ENCODE data around the gene SF3B1.
"Not testable (repeated sequence)": the region's sequence is repeated elsewhere in the genome, so short reads cannot be mapped to it uniquely, and the experiment has no call there.

The SF3B1 gene

DNA sequence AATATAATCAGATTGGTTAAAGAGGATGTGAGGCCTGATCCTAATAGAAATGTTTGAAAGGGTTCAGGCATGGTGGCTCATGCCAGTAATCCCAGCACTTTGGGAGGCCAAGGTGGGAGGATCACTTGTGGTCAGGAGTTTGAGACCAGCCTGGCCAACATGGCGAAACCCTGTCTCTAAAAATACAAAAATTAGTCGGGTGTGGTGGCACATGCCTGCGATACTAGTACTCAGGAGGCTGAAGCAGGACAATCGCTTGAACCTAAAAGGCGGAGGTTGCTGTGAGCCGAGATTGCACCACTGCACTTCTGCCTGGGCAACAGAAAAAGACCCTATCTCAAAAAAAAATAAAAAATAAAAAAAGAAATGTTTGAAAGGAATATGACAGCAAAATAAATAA is 2.3 kb downstream of the SF3B1 start:
- DNase-seq = not testable (repeated sequence)

DNA sequence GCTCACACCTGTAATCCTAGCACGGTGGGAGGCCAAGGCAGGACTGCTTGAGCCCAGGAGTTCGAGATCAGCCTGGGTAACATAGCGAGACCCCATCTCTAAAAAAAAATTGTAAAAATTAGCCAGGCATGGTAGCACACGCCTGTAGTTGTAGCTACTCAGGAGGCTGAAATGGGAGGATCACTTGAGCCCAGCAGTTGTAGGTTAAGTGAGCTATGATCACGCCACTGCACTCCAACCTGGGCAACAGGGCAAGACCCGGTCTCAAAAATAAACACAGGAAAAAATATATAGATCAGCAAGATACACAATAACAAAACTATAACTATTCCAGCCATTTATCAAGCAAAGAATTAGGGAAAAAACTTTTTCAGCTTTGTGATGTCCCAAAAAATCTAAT is 3.0 kb downstream of the SF3B1 start:
- DNase-seq = no peak

DNA sequence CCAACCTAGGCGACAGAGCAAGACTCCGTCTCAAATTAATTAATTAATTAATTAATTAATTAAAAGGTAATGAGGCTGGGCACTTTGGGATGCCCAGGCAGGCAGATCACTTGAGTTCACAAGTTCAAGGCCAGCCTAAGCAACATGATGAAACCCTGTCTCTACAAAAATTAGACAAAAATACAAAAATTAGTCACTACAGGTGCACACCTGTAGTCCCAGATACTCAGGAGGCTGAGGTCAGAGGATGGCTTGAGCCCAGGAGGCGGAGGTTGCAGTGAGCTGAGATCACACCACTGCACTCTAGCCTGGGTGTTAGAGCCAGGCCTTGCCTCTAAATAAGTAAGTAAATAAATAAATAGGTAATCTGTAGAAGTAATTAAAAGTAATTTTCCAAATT is 6.8 kb downstream of the SF3B1 start:
- DNase-seq = no peak

DNA sequence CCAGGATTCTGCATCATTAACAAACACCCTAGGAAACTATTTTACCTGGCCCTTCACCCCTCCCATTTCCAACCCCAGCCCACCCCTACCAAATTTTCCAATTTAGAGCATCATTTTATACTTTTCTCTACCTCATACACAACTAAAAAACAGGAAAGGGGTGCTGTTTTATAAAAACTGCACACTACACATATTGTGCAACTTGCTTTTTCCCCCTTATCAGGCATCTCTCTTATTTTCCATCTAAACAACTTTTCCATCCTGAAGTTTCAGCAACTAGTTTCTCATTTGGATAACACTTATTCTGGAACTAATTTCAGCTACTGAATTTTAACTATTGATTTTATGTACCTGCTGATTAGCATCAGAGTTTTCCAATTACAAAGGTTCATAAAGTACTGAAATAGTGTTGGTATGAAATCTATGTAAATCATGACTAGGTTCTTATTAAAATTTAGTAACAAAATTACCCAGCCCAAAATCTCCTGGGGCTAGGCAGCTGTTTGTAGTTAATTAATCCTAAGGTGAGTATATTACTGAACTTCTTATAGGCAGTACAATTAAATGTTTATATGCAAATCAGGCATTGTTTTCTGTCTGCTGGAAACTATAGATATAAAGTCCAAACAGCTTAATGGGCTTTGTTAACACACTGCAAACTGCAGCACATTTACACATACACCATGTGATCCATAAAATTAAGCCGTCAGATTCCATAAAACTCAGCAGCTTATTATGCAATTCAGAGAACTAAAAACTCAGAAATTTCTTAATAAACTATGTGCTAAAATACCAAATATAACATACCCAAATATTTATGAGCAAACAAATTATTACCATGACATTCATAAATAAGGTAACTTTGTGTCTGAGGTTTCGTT is 7.9 kb downstream of the SF3B1 start:
- no peak for DNase-seq

DNA sequence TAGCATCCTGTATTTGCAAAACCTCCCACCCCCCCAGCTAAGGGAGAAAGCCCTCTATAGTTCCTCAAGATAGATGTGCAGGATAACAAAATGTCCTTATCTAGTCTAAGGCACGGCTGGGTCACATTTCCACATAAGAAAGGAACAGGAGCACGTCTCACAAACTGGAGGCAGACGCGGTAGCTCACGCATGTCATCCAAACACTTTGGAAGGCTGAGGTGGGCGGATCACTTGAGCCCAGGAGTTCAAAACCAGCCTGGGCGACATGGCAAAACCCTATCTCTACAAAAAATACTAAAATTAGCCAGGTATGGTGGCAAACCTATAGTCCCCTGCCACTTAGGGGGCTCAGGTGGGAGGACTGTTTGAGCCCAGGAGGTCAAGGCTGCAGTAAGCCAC is 9.3 kb downstream of the SF3B1 start:
- DNase-seq = no peak

DNA sequence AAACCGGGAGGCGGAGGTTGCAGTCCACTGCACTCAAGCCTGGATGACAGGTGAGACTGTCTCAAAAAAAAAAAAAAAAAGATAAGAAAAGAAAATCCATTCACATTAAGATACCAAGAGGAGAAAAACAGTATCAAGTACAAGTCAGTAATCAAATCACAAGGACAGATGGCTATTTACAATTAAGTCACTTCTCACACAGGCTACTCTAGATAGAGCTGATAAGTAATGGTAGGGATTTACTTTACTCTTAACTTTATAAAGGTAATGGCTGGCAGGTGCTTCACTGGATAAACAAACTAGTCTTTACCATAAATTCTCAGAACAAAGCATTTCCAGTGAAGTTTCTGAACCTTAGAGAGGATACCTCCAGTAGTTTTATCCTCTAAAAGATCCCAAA is 11.5 kb downstream of the SF3B1 start:
- DNase-seq = no peak

DNA sequence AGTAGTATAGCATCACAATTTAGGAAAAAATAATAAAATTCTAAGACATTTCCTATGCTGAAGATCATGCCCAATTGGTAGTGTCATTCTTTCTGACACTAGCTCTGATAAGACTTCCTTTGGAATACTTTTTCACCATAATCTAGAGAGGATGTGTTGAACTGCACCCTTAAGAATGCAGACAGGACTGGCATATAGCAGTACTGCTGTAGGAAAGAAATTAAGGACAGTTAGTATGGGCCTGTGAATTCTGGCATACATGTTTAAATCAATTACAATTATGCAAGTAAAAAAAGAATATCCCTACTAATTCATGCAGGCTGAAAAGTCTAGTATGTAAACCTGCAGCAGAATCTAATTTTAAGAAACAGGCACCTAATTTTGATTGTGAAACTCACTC is 15.4 kb downstream of the SF3B1 start:
- DNase-seq = no peak

DNA sequence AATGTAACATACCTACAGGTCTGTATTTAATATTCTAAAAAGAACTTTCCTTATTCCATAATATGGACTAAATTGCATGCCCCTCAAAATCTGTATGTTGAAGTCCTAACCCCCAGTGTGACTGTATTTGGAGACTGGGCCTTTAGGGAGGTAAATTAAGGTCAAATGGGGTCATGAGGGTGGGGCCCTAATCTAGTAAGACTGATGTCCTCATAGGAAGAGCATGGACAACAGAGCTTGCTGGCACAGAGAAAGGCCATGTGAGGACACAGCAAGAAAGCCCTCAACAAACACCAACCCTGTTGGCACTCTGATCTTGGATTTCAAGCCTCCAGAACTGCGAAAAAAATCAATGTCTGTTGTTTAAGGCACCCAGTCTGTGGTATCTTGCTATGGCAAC is 18.6 kb downstream of the SF3B1 start:
- no peak for DNase-seq

DNA sequence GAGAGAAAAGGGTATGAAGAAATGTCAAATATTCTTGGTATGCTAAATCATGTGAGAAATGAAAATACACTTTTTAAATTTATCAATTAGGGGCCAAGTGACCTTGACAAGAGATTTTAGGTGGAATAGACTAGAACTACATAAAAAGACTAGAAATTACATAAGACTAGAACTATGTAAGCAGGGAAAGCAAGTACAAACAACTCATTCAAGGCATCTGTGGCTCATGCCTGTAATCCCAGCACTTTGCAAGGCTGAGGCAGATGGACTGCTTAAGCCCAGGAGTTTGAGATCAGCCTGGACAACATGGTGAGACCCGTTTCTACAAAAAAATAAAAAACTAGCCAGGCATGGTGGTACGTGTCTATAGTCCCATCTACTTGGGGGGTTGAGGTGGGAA is 20.3 kb downstream of the SF3B1 start:
- no peak for DNase-seq

DNA sequence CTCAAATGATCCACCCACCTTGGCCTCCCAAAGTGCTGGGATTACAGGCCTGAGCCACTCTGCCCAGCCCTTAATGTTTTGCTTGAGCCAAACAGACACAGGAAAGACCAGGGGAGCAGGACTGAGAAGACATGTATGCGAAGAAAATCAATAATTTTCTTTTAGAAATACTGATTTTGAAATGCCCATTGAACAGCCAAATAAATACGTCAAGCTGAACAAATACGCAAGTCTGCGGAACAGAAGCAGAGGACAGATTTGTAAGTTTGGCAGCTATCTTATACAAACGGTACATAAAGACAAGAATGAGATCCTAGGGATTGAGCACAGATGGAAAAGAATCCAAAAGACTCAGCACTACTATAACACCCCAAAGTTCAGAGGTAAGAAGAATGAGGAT is 20.8 kb downstream of the SF3B1 start:
- no peak for DNase-seq

DNA sequence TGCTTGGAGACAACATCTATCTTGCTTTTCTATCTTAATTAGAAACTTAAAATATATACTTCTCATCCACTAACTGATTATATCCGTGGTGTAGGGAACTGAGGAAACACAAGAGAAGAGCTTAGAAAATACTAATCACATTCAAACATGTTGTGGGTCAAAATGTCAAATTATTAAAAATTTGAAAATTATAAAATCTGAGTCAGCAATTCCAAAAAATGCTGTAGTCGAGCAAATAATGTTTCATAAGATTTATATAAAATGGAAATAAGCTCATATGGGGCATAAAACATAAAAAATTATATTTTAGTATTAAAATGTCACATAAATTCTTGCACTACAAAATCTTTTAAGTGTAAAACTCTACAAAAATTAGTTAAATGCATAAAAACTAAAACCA is 29.2 kb downstream of the SF3B1 start:
- DNase-seq = no peak

DNA sequence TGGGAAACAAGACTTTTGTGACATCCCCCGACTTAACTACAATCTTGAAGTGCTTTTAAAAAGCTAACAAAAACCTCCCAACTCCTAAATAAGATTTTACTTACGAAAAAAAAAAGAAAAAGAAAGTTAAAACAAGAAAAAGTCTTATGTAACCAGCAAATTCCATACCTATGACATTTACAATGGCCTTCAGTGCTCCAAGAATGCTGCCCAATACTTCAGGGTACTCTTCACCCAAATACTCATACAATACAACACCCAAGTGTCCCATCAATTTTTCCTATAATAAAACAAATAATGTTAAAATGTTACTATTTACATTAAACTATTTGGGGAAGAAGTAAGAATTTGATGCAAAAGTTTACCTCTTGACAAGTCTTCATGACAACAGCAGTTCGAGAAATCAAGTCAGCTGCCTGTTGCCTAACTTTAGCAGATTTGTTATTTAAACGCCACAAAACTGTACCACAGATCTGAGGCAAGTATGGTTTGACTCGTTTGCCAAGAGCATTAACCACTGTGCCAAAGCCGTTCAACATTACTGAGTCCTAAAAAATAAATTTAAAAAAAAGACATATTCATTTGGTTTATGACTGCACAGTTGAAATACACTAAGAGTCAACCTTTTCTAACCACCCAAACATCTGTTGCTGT is 34.8 kb downstream of the SF3B1 start:
- DNase-seq = no peak

DNA sequence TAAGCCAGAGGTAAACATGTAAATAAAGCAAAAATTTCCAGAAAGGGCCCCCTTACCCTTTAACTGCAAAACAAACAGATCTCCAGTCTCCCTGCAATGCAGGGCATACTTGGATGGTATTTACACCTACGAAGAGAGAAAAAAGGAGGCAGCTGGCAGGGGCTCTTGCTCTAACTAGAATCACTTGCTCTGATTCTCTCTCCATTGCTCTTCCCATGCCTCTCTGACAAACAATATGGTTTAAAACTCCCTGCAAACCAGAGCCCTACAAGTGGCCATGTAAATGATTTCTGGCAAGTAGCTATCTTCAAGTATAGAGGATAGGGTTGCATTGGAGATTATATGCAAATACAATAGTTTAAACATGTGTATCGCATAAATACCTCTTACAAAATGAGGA is 35.9 kb downstream of the SF3B1 start:
- DNase-seq = no peak

DNA sequence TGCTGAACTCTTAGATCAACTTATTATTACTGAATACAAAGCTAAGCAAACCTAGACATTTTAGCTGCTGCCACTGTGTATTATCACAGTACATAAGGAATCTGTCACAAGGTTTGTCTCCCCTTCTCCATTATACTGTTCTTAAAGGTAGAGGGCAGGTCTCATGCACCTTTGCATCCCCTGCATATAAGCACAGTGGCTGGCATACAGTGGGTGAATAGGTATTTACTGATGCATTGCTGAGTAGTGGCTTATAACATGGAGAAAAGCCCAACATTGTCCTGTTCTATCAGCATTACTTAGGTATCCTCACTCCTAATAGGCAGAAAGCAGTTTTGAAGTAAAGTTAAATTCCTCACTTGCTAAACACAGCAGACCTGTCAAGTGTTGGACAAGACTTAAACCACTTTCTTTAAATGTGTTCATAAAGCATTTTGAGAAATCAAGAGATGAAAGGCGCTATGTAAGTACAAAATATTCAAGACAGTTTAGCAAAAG is 43.6 kb downstream of the SF3B1 start:
- DNase-seq = no peak

DNA sequence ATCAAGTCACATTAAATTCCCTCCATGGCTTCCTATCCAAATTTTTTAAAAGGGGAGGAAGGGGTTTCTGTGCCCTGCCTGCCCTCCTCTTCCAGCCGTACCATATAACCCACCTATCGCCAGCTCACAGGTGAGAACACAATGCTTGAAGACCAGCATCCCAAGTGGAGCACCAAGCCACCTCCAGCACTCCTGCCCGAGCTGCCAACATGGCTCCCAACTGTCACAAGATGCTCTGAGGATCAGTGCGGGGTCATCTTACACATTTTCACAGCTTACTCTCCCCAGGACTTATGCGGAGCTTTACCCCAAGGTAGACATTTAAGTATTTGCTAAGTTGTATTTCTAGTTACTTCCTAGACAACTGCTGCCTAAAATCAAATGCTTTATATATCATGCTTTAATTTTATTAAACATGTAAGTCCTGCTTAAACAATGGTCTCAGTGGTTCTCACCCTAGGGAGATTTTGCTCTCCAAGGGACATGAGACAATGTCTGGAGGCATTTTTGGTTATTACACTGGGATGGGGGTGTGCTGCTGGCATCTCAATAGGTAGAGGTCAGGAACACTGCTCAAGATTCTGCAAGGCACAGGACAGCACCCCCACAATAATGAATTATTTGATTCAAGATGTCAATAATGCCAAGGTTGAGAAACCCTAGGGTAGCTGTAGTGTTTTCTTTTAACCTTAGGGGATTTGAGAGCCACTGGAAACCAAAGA is 45.8 kb downstream of the SF3B1 start:
- DNase-seq = no peak

DNA sequence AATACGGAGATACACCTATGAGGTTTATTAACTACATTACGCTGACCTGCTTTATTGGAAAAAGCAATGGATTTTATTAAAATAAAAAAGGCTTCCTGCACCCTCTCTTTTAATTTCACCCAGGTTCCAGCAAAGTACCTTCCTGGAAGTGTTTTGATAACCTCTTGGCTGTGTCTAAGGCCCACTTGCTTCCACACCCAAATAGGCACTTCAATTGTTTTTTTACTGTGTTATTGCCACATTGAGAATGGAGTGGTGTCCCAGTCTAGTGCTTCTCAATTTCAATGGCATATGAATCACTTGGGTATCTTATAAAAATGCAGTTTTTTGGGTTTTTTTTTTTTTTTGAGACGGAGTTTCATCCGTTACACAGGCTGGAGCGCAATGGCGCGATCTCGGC is 47.6 kb downstream of the SF3B1 start:
- no peak for DNase-seq

DNA sequence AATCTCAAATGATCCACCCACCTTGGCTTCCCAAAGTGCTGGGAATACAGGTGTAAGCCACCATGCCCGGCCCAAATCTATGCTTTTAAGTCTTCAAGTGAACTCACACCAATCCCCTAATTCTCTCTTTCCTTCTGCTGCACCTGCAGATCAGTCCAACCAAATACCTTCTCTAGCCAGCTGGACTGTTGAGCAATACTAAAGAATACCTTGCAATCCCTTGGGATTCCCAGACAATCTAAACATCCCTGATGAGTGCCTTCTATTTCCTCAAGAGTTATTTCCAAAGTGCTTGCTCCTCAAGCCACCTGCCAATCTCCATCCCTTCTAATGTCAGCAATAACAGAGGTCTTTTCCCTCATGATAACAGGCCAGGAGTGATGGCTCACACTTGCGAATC is 48.6 kb downstream of the SF3B1 start:
- DNase-seq = no peak

DNA sequence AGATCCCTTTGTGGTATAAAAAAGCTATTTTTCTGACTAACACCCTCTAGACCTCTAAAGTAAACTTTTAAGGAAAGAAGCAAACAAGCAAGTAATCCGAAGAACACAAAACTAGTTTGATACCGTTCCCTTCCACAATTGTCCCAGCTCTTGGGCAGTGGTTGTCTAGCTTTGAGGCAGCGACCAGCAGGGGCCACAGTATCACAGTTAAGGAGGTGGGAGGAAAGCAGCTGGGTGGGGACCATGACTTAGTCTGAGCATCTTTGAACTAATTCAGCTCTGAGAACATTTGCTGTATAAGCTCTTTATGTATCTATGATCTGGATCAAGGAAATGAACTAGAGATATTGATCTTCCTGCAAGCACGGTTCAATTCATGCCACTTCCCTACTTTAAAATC is 51.0 kb downstream of the SF3B1 start:
- no peak for DNase-seq

DNA sequence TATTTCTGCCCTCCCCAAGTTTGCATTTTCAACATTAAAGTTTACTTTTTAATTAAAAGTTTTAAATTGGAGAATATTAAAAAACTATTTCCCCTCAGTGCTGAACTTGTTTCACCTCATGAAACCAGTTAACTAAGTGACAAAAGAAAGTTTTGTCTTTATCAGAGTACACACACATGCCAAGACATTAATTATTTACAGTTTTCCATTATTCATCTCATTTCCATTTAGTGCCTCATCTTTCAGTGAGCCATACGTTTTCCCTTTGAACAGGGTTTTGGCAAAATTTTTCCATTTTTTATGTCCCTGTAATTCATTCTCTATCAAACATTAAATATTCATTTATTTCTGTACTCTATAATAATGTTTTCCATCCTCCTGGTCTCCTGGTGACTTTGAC is 53.2 kb downstream of the SF3B1 start:
- DNase-seq = no peak

DNA sequence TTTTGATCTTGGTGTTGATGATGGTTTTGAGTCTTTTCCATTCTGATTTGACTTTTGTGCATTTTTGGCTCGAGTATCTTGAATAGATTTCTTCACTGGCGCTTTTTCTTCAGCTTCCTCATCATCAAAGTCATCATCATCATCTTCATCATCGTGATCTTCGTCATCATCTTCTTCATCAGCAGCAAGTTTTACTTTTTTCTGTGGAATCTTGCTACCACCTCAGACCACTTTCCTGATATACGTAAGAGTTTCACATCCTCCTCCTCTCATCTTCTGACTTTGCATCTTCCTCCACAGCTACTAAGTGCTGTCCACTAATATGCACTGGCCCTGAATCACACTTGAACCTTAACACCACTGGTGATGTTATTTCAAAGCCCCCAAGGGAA is 54.9 kb downstream of the SF3B1 start:
- not testable (repeated sequence) for DNase-seq

DNA sequence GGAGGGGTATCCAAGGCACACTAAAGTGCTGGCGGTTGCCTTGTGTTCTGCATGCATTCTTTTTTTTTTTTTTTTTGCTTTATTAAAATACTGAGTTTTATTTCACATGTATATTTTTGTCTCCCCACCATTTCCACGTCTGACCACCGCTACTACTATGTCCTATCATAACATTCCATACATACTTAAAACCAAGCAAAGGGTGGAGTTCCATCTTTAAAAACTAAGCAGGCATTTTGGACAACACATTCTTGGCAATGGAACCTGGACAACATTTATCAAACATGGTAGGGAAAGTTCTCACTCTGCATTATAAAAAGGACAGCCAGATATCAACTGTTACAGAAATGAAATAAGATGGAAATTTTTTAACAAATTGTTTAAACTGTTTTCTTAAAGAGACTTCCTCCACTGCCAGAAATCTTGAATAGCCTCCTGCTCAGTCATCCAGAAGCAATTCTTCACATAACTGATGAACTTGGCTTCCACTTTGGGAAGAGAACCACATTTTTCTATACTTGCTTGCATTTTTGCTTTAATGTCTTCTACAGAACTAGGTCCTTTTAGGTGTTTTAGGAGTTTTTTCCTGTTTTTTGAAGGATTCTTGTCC is 55.4 kb downstream of the SF3B1 start:
- DNase-seq = not testable (repeated sequence)

DNA sequence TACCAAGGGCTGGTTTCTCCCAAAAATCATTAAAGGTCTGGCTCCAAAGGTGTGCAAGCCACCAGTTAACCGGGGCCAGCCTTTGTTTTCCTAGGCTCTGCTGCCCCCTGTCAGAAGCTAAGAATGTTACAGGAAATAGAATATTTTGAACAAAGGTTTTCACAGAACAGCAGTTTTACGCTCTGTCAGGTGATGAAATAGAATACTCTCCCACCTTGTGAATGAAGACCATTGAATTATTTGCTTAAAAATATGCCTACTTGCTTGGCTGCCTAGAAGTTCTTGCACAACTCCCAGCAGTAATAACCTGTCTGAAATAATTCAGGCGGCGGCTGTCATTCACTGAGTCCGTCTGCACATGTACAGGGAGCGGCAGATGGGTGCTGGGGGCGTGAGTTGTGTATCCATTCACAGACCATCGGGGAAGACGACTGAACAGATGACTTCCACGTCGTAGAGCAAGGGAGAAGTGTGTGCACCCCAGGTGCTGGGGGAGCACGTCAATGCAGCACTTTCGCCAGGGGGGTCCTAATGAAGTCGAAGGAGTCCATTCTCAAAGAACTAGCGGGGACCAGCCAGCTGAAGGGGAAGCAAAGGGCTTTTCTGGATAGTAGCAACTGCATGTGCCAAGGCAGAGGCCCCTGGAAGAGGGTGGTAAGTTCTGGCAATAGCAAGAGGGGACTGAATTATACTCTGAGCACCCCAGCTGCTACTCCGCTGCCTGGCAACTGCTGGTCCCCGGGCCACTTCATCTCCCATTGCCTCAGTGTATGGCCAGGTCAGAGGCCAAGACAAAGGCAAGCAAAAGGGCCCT is 56.1 kb downstream of the SF3B1 start:
- DNase-seq = peak; percentile 69 to 71
